Measurements from ENCODE around the gene EIF2B4.

DNA sequence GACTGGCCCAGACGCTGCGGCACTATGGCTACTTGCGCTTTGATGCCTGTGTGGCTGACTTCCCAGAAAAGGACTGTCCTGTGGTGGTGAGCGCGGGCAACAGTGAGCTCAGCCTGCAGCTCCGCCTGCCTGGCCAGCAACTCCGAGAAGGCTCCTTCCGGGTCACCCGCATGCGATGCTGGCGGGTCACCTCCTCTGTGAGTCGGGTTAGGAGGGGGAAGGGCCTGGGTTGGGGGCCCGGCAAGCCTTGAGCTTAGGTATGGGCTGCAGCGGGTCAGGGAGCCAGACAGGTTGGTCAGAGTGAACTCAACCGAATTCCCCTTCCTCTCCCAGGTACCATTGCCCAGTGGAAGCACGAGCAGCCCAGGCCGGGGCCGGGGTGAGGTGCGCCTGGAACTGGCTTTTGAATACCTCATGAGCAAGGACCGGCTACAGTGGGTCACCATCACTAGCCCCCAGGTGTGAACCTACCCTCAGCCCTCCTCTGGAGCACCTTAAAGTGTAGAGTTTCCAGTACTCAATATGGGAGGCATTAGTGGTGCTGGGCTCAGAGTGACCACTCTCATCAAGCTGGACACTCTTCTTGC is 5.5 kb upstream of the EIF2B4 start:
- TF ChIP-seq, protein P1, sequence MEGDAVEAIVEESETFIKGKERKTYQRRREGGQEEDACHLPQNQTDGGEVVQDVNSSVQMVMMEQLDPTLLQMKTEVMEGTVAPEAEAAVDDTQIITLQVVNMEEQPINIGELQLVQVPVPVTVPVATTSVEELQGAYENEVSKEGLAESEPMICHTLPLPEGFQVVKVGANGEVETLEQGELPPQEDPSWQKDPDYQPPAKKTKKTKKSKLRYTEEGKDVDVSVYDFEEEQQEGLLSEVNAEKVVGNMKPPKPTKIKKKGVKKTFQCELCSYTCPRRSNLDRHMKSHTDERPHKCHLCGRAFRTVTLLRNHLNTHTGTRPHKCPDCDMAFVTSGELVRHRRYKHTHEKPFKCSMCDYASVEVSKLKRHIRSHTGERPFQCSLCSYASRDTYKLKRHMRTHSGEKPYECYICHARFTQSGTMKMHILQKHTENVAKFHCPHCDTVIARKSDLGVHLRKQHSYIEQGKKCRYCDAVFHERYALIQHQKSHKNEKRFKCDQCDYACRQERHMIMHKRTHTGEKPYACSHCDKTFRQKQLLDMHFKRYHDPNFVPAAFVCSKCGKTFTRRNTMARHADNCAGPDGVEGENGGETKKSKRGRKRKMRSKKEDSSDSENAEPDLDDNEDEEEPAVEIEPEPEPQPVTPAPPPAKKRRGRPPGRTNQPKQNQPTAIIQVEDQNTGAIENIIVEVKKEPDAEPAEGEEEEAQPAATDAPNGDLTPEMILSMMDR (conservative IDR thresholded peaks at IDR 0.05) = no peak
- no peak for TF ChIP-seq ZFX (IDR thresholded peaks at IDR 0.05)

Data from C4-2B (cell line).